BE2C (cell line): Measurements from ENCODE around the gene AGR2.

Source experiments
- DNase-seq: peaks from one replicate; pipeline ENCODE4 v3.0.0-alpha.2; 2020
- H3K27me3 ChIP-seq: fragments of 250-450 bp; sonication (Bioruptor Pico); 2 replicates; pipeline ENCODE4 v1.5.1; 2020; ENCODE audit warnings: mild to moderate bottlenecking
- H3K36me3 ChIP-seq: fragments of 250-450 bp; sonication (Bioruptor Pico); 2 replicates; pipeline ENCODE4 v1.5.1; 2020; ENCODE audit warnings: mild to moderate bottlenecking
- H3K4me1 ChIP-seq: fragments of 250-450 bp; sonication (Bioruptor Pico); 2 replicates; pipeline ENCODE4 v1.5.1; 2020
- H3K4me3 ChIP-seq: 2 replicates; pipeline ENCODE4 v1.5.1; 2011; ENCODE audit warnings: low read depth, low read length
- H3K9me3 ChIP-seq: fragments of 250-450 bp; sonication (Bioruptor Pico); 2 replicates; pipeline ENCODE4 v1.5.1; 2020
- TF ChIP-seq, protein P1 (sequence below): IDR thresholded peaks from 2 replicates; pipeline ENCODE4 v1.5.1; 2012; ENCODE audit warnings: mild to moderate bottlenecking, low read depth, low read length

The AGR2 gene

GRCh38 chr7:16846601-16847165 is 41.9 kb upstream of the AGR2 start:
- H3K9me3 ChIP-seq = no peaks in the 10 kb centered on the region
- no peak for DNase-seq
- H3K27me3 ChIP-seq = peaks cover 15% of the 10 kb centered on the region
- no peaks in the 10 kb centered on the region for H3K4me1 ChIP-seq
- H3K36me3 ChIP-seq = no peaks in the 10 kb centered on the region
- no peak overlapping the region for H3K4me3 ChIP-seq
- TF ChIP-seq, protein P1, sequence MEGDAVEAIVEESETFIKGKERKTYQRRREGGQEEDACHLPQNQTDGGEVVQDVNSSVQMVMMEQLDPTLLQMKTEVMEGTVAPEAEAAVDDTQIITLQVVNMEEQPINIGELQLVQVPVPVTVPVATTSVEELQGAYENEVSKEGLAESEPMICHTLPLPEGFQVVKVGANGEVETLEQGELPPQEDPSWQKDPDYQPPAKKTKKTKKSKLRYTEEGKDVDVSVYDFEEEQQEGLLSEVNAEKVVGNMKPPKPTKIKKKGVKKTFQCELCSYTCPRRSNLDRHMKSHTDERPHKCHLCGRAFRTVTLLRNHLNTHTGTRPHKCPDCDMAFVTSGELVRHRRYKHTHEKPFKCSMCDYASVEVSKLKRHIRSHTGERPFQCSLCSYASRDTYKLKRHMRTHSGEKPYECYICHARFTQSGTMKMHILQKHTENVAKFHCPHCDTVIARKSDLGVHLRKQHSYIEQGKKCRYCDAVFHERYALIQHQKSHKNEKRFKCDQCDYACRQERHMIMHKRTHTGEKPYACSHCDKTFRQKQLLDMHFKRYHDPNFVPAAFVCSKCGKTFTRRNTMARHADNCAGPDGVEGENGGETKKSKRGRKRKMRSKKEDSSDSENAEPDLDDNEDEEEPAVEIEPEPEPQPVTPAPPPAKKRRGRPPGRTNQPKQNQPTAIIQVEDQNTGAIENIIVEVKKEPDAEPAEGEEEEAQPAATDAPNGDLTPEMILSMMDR = no peak

DNA sequence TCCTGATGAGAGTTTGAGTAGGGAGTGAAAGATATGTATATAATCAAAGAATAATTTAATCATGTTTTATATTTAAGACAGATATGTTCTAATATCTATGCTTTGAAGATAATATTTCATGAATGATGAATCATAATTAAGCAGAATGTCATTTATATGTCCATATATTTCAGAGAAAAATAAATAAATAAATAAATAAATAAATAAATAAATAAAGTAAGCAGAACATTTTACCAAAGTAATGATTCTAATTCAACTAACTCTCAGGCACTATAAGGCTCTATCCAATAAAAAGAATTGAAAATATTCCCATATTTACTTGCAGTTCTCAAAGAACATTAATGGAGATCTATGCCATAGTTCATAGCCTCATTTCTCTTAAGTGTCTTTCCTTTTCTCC is 40.9 kb upstream of the AGR2 start:
- Histone ChIP-seq H3K4me3 (no peak overlapping the region), H3K9me3 (no peaks in the 10 kb centered on the region), H3K4me1 (no peaks in the 10 kb centered on the region), H3K36me3 (no peaks in the 10 kb centered on the region), H3K27me3 (peaks cover 15% of the 10 kb centered on the region)
- no peak for DNase-seq
- TF ChIP-seq, protein P1 = no peak

- Histone ChIP-seq H3K36me3 (no peaks in the 10 kb centered on the region), H3K27me3 (peaks cover 12% of the 10 kb centered on the region; the same call in 1 of the 2 replicates), H3K4me3 (no peak overlapping the region), H3K4me1 (no peaks in the 10 kb centered on the region), H3K9me3 (no peaks in the 10 kb centered on the region)
- TF ChIP-seq, protein P1 = no peak
- no peak for DNase-seq
Measured at GRCh38 chr7:16841681-16842080, 36.9 kb upstream of the AGR2 start.

- TF ChIP-seq, protein P1 = no peak
- DNase-seq = no peak
- H3K27me3 ChIP-seq = peaks cover under 1% of the 10 kb centered on the region; the same call in 1 of the 2 replicates
- no peaks in the 10 kb centered on the region for H3K9me3 ChIP-seq
- H3K4me1 ChIP-seq = no peaks in the 10 kb centered on the region
- H3K4me3 ChIP-seq = no peak overlapping the region
- no peaks in the 10 kb centered on the region for H3K36me3 ChIP-seq
Measured at GRCh38 chr7:16840094-16840493, 35.3 kb upstream of the AGR2 start.

DNA sequence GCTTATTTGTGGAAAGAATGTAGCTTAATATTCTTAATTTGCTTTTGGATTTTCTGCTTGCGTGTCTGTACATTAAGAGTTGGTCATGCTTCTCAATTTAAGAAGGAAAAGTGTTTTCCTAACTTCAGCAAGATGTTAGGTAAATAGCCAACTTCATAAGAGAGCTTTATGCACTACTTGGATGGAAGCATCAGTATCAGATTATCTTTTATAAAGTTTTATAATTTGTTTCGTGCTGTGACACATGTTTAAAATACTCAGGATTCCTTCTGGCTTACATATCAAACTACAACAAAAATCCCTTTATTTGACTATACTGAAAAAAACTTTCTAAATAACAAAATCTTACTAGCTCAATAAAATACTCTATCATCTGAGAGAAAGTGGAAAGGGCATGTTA is 34.8 kb upstream of the AGR2 start:
- Histone ChIP-seq H3K4me1 (no peaks in the 10 kb centered on the region), H3K27me3 (no peaks in the 10 kb centered on the region; the same call in 1 of the 2 replicates), H3K4me3 (no peak overlapping the region), H3K36me3 (no peaks in the 10 kb centered on the region), H3K9me3 (no peaks in the 10 kb centered on the region)
- TF ChIP-seq, protein P1 = no peak
- DNase-seq = no peak

DNA sequence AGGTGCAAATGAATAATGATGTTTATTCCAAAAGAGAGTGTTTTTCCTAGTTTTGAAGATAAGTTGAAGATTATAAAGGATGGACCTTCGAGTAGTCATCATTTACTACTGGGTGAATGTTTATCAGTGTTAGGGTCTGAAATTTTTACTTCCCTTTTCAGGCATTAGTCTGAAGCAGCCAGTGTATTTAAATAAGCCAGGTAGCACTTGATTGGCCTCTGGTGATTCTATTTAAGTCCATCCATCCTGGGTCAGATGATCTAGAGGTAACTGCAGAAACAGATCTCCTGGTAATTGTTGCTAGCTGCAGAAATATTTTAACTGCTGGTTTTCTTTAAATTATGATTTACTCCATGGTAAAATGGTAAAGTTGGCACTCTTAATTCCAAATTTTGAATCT is 34.1 kb upstream of the AGR2 start:
- Histone ChIP-seq H3K36me3 (no peaks in the 10 kb centered on the region), H3K9me3 (no peaks in the 10 kb centered on the region), H3K27me3 (no peaks in the 10 kb centered on the region), H3K4me1 (no peaks in the 10 kb centered on the region), H3K4me3 (no peak overlapping the region)
- DNase-seq = no peak
- TF ChIP-seq, protein P1 = no peak
